Testis (tissue), 3 donors: ENCODE results near the gene BICC1. TPM values are rescaled to one million over a fixed set of nuclear protein-coding genes. Genes with fewer than 3 reads are reported as not detected.

ENCODE experiments used
- DNase-seq: peaks from one replicate; pipeline ENCODE4 v3.0.0-alpha.2; 2019
- H3K27ac ChIP-seq, 2 donors: fragments of 200-600 bp; sonication (generic); one replicate each; pipeline ENCODE4 v1.5.1; 2019
- H3K27me3 ChIP-seq: fragments of 200-600 bp; sonication (generic); one replicate; pipeline ENCODE4 v1.5.1; 2019
- H3K36me3 ChIP-seq: fragments of 200-600 bp; sonication (generic); one replicate; pipeline ENCODE4 v1.5.1; 2017; ENCODE audit warnings: low read depth; ENCODE audit errors: missing control alignments
- H3K4me1 ChIP-seq: fragments of 200-600 bp; sonication (generic); one replicate; pipeline ENCODE4 v1.5.1; 2019
- H3K4me3 ChIP-seq, 2 donors: fragments of 200-600 bp; sonication (generic); one replicate each; pipeline ENCODE4 v1.5.1; 2017 to 2019
- H3K9me3 ChIP-seq: fragments of 200-600 bp; sonication (generic); one replicate; pipeline ENCODE4 v1.5.1; 2017
- CTCF ChIP-seq, 3 experiments: fragments of 450-650 bp in 2 of 3; fragments of 200-600 bp in 1 of 3; sonication (generic) in 1 of 3; IDR thresholded peaks; one replicate each; pipeline ENCODE4 v1.5.1; 2016 to 2019; ENCODE audit warnings: antibody characterized with exemption in 3 of 3, mild to moderate bottlenecking in 2 of 3, moderate library complexity in 1 of 3
- POLR2A ChIP-seq: fragments of 450-650 bp; IDR thresholded peaks from one replicate; pipeline ENCODE4 v1.6.1; 2017; ENCODE audit warnings: antibody characterized with exemption, mild to moderate bottlenecking, moderate library complexity
- WGBS, 2 donors: methylation state at CpG; one replicate each; pipeline ENCODE4 v1.1.5; 2018; 5-methylcytosine and 5-hydroxymethylcytosine counted together
- intact Hi-C: fragments of 100-400 bp; cut with DNase I; formaldehyde crosslinking; loops from one replicate; pipeline ENCODE4 v1.15.1; 2023; ENCODE audit warnings: low total_unique reads
- polyA plus RNA-seq: library from polyadenylated mRNA; stranded (reverse); fragments of 350-450 nt; fragmentation: Illumina TruSeq; extraction: RNeasy Lipid Tissue Mini Kit (QIAGEN cat#74804); gene quantifications from one replicate; pipeline ENCODE4 v1.2.3, GENCODE V29; 2014; ENCODE audit warnings: low read depth, low replicate concordance; ENCODE audit not compliant: insufficient read depth
- total RNA-seq, 2 donors: library from RNA; depleted of rRNA; stranded (reverse); fragments of >200 nt; gene quantifications; one replicate each; pipeline ENCODE4 v1.2.3, GENCODE V29; 2016

Gene BICC1
- total and polyA plus RNA-seq, 3 donors from 2014 or later = 8.7 to 14.1 (median 10.0) TPM

- no peak overlapping the region for H3K4me3 ChIP-seq
- no peaks in the 10 kb centered on the region for H3K9me3 ChIP-seq
- H3K27me3 ChIP-seq = no peaks in the 10 kb centered on the region
- no peak for DNase-seq
- intact Hi-C loops = no loop called here
- WGBS, 2 donors = 66 to 77% methylated on average over 7 of the region's 7 CpGs
- no peaks in the 10 kb centered on the region for H3K36me3 ChIP-seq
- H3K27ac ChIP-seq = no peak overlapping the region
- TF ChIP-seq POLR2A (no peak), CTCF (IDR thresholded peaks at IDR 0.05) (no peak)
- H3K4me1 ChIP-seq = no peaks in the 10 kb centered on the region
Measured at GRCh38 chr10:58599927-58600553, 87.4 kb downstream of the BICC1 start.

- H3K4me1 ChIP-seq = no peaks in the 10 kb centered on the region
- no peaks in the 10 kb centered on the region for H3K27me3 ChIP-seq
- no peak overlapping the region for H3K27ac ChIP-seq
- H3K9me3 ChIP-seq = no peaks in the 10 kb centered on the region
- DNase-seq = no peak
- no peaks in the 10 kb centered on the region for H3K36me3 ChIP-seq
- intact Hi-C loops = no loop called here
- WGBS, 2 donors = 70 to 74% methylated on average over 4 of the region's 4 CpGs
- no peak overlapping the region for H3K4me3 ChIP-seq
- TF ChIP-seq CTCF (IDR thresholded peaks at IDR 0.05) = no peak
- no peak for TF ChIP-seq POLR2A
Measured at GRCh38 chr10:58608351-58608750, 95.7 kb downstream of the BICC1 start.

GRCh38 chr10:58608826-58609531 is 96.3 kb downstream of the BICC1 start:
- no peak for TF ChIP-seq POLR2A
- no peak for TF ChIP-seq CTCF (IDR thresholded peaks at IDR 0.05)
- Histone ChIP-seq H3K27ac (no peak overlapping the region), H3K36me3 (no peaks in the 10 kb centered on the region), H3K4me3 (no peak overlapping the region), H3K27me3 (no peaks in the 10 kb centered on the region), H3K9me3 (no peaks in the 10 kb centered on the region), H3K4me1 (no peaks in the 10 kb centered on the region)
- 83 to 97% methylated on average over 1 of the region's 1 CpG for WGBS, 2 donors
- DNase-seq = no peak
- intact Hi-C loops = no loop called here

- no peaks in the 10 kb centered on the region for H3K27me3 ChIP-seq
- 74 to 75% methylated on average over 6 of the region's 6 CpGs for WGBS, 2 donors
- no peak for DNase-seq
- intact Hi-C loops = no loop called here
- TF ChIP-seq POLR2A (no peak), CTCF (IDR thresholded peaks at IDR 0.05) (no peak)
- H3K4me3 ChIP-seq = no peak overlapping the region
- H3K4me1 ChIP-seq = no peaks in the 10 kb centered on the region
- no peak overlapping the region for H3K27ac ChIP-seq
- H3K36me3 ChIP-seq = no peaks in the 10 kb centered on the region
- H3K9me3 ChIP-seq = no peaks in the 10 kb centered on the region
Measured at GRCh38 chr10:58609532-58610150, 97.0 kb downstream of the BICC1 start.
